Panc1 (cell line): Measurements from ENCODE around the gene JAG1. TPM values are rescaled to one million over a fixed set of nuclear protein-coding genes. Genes with fewer than 3 reads are reported as not detected.

Experiments used
- ATAC-seq: fragments of 200-7000 bp; cut with Tn5 transposase; 2 replicates; pipeline ENCODE4 v1.9.1; 2020; ENCODE audit warnings: mild to moderate bottlenecking, moderate library complexity
- BruUV-seq: library from RNA; stranded (reverse); fragments of 400-500 nt; replicated peaks from 2 replicates; lab custom pipeline; 2021; lab: Mats Ljungman, UMichigan
- CTCF ChIA-PET: fragments of 300-600 bp; sonication (Branson Sonifier 250); formaldehyde crosslinking; loops from one replicate; lab custom pipeline; 2022; ENCODE audit warnings: antibody characterized with exemption; lab: Charles Lee
- POLR2A ChIA-PET: fragments of 300-600 bp; sonication (Branson Sonifier 250); formaldehyde crosslinking; loops from one replicate; lab custom pipeline; 2022; ENCODE audit warnings: antibody characterized with exemption; lab: Charles Lee
- DNase-seq: peaks from one replicate; pipeline ENCODE4 v3.0.0-alpha.2; 2010; ENCODE audit warnings: low read depth, low spot score
- H3K27ac ChIP-seq: 2 replicates; pipeline ENCODE4 v1.5.1; 2011; ENCODE audit warnings: mild to moderate bottlenecking, low read length, inconsistent platforms
- H3K27me3 ChIP-seq: fragments of 200-500 bp; sonication (Bioruptor generic); 2 replicates; pipeline ENCODE4 v1.6.0; 2014; ENCODE audit warnings: low read length, inconsistent platforms; ENCODE audit not compliant: control insufficient read depth, insufficient read depth
- H3K36me3 ChIP-seq: fragments of 200-500 bp; sonication (Bioruptor generic); 2 replicates; pipeline ENCODE4 v1.5.1; 2014; ENCODE audit warnings: inconsistent platforms, mild to moderate bottlenecking, low read length, moderate library complexity; ENCODE audit not compliant: control insufficient read depth, insufficient read depth
- H3K4me1 ChIP-seq: 2 replicates; pipeline ENCODE4 v1.5.1; 2011; ENCODE audit warnings: inconsistent platforms, mild to moderate bottlenecking, low read length, moderate library complexity; ENCODE audit not compliant: control insufficient read depth, insufficient read depth
- H3K4me3 ChIP-seq, 2 experiments: 2 replicates each; pipeline ENCODE4 v1.5.1; 2011 to 2012; ENCODE audit warnings: low read depth in 2 of 2, low read length in 2 of 2, mild to moderate bottlenecking in 2 of 2, inconsistent platforms in 1 of 2, moderate library complexity in 1 of 2
- H3K9me3 ChIP-seq: fragments of 200-500 bp; sonication (Bioruptor generic); 2 replicates; pipeline ENCODE4 v1.5.1; 2014; ENCODE audit warnings: low read depth, mild to moderate bottlenecking, inconsistent platforms, low read length, moderate library complexity; ENCODE audit not compliant: control insufficient read depth, insufficient read depth
- CTCF ChIP-seq: fragments of 450-650 bp; IDR thresholded peaks from 2 replicates; pipeline ENCODE4 v1.5.1; 2017; ENCODE audit warnings: mild to moderate bottlenecking
- POLR2AphosphoS5 ChIP-seq: IDR thresholded peaks from 2 replicates; pipeline ENCODE4 v1.6.1; 2012; ENCODE audit warnings: mild to moderate bottlenecking, low read depth, low read length, moderate library complexity
- REST ChIP-seq, 2 experiments: IDR thresholded peaks; 2 replicates each; pipeline ENCODE4 v1.6.1; 2011 to 2012; ENCODE audit warnings: low read depth in 2 of 2, control low read depth in 1 of 2, low read length in 1 of 2, mild to moderate bottlenecking in 1 of 2, moderate library complexity in 1 of 2; ENCODE audit not compliant: insufficient read depth in 1 of 2
- SIN3A ChIP-seq: IDR thresholded peaks from 2 replicates; pipeline ENCODE4 v1.6.1; 2012; ENCODE audit warnings: low read depth, mild to moderate bottlenecking, low read length, moderate library complexity, borderline replicate concordance; ENCODE audit not compliant: insufficient read depth
- TCF7L2 ChIP-seq: IDR thresholded peaks from 2 replicates; pipeline ENCODE4 v1.6.1; 2011; ENCODE audit warnings: mild to moderate bottlenecking, low read depth, low read length, inconsistent platforms
- in situ Hi-C: cut with HindIII; loops from 2 replicates; pipeline ENCODE4 v1.10.0; 2016; ENCODE audit warnings: low sequenced_read_pairs, low pct_unique_long_range_greater_than_20kb
- intact Hi-C: fragments of 100-400 bp; cut with micrococcal nuclease; formaldehyde crosslinking; loops from one replicate; pipeline ENCODE4 v1.10.0; 2022; ENCODE audit not compliant: unreplicated experiment
- total RNA-seq: library from RNA; stranded (reverse); gene quantifications from one replicate; pipeline ENCODE4 v1.2.1, GENCODE V29; 2021; ENCODE audit not compliant: unreplicated experiment

Gene JAG1
- total RNA-seq, 1 experiment from 2014 or later, result 21.2 TPM

GRCh38 chr20:10696650-10697049 lies 22.9 kb upstream of the JAG1 start:
- ATAC-seq (no peak), DNase-seq (no peak)
- H3K4me3 ChIP-seq, result no peak overlapping the region
- in situ Hi-C loops (no loop called here), intact Hi-C loops (no loop called here)
- no peak overlapping the region for H3K27ac ChIP-seq
- H3K4me1 ChIP-seq, result no peaks in the 10 kb centered on the region
- ChIA-PET CTCF (no interaction called here), POLR2A (no interaction called here)
- H3K36me3 ChIP-seq, result no peaks in the 10 kb centered on the region
- no peaks in the 10 kb centered on the region for H3K27me3 ChIP-seq
- BruUV-seq, result no TSS peak
- H3K9me3 ChIP-seq, result no peaks in the 10 kb centered on the region
- TF ChIP-seq CTCF (peak; percentile 76), POLR2AphosphoS5 (no peak), TCF7L2 (no peak)

- no peak for DNase-seq
- BruUV-seq, result no TSS peak
- H3K4me1 ChIP-seq, result no peaks in the 10 kb centered on the region
- no peaks in the 10 kb centered on the region for H3K9me3 ChIP-seq
- no peak for ATAC-seq
- ChIA-PET CTCF (no interaction called here), POLR2A (no interaction called here)
- no peak overlapping the region for H3K27ac ChIP-seq
- H3K4me3 ChIP-seq, result no peak overlapping the region
- intact Hi-C loops, result no loop called here
- H3K36me3 ChIP-seq, result no peaks in the 10 kb centered on the region
- TF ChIP-seq CTCF (no peak), TCF7L2 (no peak), SIN3A (no peak), REST (IDR thresholded peaks at IDR 0.05; ENCODE audit: insufficient read depth in 1 of 2, low read depth in 2 of 2, low read length in 1 of 2) (no peak), POLR2AphosphoS5 (no peak)
- H3K27me3 ChIP-seq, result no peaks in the 10 kb centered on the region
- in situ Hi-C loops, result no loop called here
Measured at GRCh38 chr20:10689385-10689784, 15.6 kb upstream of the JAG1 start.
